ENCODE results near the gene GALNT17.

The GALNT17 gene

DNA sequence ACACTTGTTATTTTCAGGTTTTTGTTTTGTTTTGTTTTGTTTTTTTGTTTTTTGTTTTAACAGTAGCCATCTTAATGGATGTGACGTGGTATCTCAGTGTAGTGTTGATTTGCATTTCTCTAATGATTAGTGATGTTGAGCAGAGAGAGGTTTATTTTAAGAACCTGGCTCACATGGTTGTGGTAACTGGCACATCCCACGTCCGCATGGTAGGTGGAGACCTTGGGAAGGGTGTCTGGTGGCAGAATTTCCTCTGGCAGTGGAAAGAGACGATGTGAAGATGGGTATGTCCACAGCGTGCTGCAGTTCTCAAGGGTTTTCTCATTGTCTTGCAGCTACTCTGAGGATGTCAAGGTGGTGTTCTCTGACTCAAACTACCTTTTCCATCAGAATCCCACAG lies 252.2 kb downstream of the GALNT17 start:
- H3K4me3 ChIP-seq (ENCODE audit: low read depth, low read length), result no peak overlapping the region

DNA sequence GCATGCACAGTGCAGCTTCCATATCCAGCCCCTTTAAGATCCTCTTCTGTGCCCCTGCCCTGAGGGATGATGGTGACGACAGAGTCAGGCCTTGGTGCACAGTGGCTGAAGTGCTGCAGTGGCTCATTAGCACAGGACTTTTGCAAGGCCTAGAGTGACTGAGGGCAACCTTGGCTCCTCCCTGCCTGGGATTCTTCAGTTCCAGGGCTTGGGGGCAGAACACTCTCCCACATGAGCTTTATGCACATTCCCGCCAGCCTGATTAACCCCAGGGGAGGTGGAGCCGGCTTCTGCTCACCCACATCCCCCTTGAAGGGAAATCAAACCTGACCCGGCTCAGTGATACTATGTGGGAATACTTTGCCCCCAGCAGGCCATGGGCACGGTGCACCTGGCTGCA lies 253.4 kb downstream of the GALNT17 start:
- H3K4me3 ChIP-seq (ENCODE audit: low read depth, low read length), result no peak overlapping the region

GRCh38 chr7:71386152-71386785 lies 254.3 kb downstream of the GALNT17 start:
- H3K4me3 ChIP-seq (ENCODE audit: low read depth, low read length), result no peak overlapping the region

DNA sequence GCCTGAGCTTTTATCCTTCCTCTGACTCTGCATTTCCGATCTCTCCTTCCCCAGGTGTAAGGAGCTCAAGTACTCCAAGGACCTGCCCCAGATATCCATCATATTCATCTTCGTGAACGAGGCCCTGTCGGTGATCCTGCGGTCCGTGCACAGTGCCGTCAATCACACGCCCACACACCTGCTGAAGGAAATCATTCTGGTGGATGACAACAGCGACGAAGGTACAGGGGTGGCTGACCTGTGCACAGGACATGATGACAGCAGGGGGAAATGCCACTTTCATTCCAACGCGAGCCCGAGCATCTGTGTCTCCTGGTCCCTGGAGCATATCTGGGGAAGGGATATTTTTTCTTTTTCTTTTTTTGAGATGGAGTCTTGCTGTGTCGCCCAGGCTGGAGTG lies 256.2 kb downstream of the GALNT17 start:
- no peak overlapping the region for H3K4me3 ChIP-seq (ENCODE audit: low read depth, low read length)

DNA sequence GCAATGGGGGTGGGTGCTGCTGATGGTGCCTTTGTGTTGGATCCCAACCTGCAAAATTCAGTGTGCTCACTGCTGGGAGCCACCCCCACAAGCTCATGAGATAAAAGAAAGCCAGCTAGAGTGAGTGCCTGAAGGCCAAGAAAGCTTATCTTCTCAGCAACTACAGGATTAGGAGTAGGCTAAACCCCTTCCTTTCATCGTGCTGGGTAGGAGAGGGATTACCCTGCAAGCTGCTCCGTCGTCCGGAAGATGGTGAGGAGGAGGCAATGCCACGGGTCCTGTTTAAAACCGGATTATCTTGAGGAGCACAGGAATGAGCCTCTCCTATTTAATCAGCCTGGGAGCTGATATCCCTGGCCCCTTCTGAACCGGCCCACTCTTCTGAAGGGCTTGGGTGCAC lies 258.0 kb downstream of the GALNT17 start:
- H3K4me3 ChIP-seq (ENCODE audit: low read depth, low read length), result no peak overlapping the region

- no peak overlapping the region for H3K4me3 ChIP-seq (ENCODE audit: low read depth, low read length)
These were observed 261.7 kb downstream of the GALNT17 start for GRCh38 chr7:71393661-71394060.

DNA sequence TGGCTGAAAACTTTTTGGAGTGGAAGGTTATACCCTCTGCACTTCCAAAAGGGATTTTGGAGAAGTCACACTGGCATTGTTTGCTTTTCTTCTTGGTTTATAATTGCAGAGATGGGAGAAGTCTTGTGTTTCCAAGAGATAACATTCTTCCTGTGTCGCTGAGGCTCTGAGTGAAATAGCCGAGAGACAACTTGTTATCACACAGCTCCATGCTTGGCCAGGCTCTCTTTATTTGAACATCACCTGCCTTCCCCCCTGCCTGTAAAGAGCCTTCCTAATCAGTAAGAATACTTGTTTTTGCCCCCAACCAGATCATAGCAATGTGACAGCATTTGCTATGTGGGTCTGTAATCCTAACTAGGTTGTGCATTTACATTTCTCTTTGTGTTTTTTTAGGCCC lies 270.7 kb downstream of the GALNT17 start:
- no peak overlapping the region for H3K4me3 ChIP-seq (ENCODE audit: low read depth, low read length)

- no peak overlapping the region for H3K4me3 ChIP-seq (ENCODE audit: low read depth, low read length)
These were observed 271.4 kb downstream of the GALNT17 start for GRCh38 chr7:71403202-71403946.

DNA sequence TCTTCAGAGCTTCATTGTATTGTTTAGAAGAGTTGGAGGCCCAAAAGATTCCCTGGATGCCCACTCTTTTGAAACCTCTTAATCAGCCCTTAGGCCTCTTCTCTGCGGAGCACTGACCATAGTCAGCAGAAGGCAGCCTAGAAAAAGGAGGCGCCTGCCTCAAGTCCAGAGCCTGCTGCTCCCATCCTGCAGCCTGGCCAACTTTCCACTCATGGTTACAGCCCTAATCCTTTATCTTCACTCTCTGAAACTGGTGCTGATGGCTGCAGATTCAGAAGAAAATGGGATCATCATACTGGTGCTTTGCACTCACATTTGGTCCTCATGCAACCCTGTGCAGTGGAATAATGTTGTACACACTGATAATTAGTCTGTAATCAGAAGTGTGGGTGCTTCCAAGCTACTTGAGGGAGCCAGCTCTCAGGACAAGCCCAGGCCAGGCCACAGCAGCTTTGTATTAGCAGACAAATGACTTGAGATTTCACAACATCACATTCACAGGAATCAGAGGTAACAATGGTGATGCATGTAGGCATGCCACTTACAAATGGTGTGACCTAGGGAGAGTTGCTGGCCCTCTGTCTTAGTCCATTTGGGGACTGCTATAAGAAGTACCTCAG lies 272.9 kb downstream of the GALNT17 start:
- no peak overlapping the region for H3K4me3 ChIP-seq (ENCODE audit: low read depth, low read length)

DNA sequence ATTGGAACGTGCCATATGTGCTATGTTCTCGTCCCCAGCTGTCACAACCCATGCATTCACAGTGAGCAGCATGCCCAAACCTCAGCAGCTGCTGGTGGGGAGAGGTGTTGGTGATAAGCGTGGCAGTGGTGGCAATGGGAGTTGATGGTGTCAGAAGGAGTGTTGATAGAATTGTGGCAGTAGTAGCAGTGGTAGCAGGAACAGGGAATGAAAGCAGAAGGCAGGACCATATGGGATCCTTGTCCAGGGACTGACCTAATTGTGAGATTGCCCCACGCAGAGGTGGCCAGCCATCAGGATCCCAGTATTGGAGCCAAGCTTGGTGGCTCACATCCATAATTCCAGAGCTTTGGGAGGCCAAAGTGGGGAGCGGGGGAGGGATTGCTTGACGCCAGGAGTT lies 276.3 kb downstream of the GALNT17 start:
- H3K4me3 ChIP-seq (ENCODE audit: low read depth, low read length), result no peak overlapping the region

- no peak overlapping the region for H3K4me3 ChIP-seq (ENCODE audit: low read depth, low read length)
These were observed 277.7 kb downstream of the GALNT17 start for GRCh38 chr7:71409550-71410157.

DNA sequence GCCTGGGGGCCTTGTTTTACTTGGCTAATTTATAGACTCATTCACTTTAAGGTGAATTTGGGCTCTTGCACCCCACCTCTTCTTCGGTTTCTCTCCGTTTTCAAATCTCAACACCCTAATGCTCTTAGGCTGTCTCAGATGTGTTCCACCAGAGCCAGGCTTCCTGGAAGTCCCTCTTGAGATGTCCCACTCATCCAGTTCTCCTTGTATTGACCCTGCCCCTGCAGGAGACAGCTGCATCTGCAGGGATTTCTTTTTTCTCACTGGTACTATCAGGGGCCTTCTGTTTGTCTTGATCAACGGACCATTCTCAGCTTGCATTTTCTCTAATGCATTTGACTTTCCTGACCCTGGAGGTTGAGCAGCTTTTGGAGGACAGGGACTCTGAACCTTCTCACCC lies 279.5 kb downstream of the GALNT17 start:
- H3K4me3 ChIP-seq (ENCODE audit: low read depth, low read length), result no peak overlapping the region

- no peak overlapping the region for H3K4me3 ChIP-seq (ENCODE audit: low read depth, low read length)
These were observed 282.5 kb downstream of the GALNT17 start for GRCh38 chr7:71414490-71414889.

- H3K4me3 ChIP-seq (ENCODE audit: low read depth, low read length), result no peak overlapping the region
These were observed 287.8 kb downstream of the GALNT17 start for GRCh38 chr7:71419546-71420337.

- no peak overlapping the region for H3K4me3 ChIP-seq (ENCODE audit: low read depth, low read length)
These were observed 290.2 kb downstream of the GALNT17 start for GRCh38 chr7:71422104-71422503.

DNA sequence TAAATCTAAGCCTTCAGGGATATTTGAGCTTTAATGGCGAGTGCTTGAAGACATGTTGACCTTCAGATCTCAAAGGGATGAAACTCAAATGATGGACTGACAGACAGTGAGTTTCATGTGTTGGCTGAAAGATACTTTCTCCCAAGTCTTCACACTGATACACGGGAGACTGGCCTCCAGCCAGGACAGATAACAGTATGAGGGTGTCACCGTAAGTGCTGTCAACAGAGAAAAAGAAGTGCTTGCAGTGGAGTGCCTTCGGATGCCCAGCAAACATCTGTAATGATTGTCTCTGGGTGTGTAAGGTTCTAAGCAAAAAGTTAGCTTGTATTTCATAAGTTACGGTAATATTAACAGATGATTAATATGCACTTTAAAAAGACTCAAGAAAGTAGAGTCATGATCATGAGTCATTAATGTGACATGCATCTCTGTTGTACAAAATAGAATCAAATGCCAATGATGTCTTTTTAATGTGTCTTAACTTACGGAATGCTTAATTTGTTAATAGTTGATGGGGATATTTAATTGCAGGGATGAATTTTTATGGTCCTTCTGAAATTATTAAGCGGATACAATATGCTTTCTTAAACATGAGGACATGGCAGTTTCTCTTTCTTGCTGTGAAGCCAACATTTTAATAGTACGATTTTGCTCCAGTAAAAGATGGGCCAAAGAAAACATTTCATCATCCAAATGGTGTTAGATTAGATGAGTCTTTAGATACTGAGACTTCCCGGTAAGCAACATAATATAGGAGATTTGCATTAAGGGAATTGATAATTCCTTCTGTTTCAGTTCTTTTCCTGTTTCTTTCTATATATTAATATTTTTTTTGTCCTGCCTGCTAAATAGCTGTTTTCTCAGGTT lies 292.5 kb downstream of the GALNT17 start:
- H3K4me3 ChIP-seq (ENCODE audit: low read depth, low read length), result no peak overlapping the region

GRCh38 chr7:71429083-71429482 lies 297.1 kb downstream of the GALNT17 start:
- no peak overlapping the region for H3K4me3 ChIP-seq (ENCODE audit: low read depth, low read length)

DNA sequence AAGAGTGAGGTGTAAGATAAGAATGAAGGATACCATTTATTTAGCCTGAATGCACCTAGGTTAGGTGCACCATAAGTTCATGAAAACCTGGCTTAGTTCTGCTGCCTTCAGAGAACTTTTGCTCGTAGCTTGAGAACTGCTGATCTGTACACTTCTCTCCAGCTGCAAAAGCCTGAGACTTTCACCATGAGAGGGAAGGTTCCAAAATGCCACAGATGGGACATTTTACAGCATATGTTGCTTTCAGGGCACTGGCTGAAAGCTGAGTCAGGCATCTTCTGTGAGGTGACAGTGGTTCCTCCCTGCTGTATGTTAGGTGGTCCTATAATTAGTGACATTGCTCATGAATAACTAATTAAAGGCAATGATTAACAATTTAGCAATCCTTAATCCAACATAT lies 298.3 kb downstream of the GALNT17 start:
- no peak overlapping the region for H3K4me3 ChIP-seq (ENCODE audit: low read depth, low read length)

DNA sequence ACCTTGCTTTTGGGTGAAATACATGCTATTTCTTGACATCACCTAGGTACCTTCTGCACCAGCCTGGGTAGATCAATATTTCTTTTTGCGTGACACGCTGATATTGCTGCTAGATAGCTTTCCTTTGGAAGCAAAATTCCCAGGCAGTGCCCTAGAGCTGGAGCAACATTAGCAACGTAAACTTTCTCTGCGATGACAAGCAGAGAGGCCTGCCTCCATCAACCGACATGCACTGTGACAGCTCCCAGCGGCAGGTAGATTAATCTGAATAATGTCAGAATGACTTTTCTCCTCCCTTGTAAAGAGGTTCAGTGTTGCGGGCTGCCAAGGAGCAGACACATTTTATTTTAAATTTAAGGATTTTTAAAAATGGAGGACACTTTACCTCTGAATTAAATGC lies 307.4 kb downstream of the GALNT17 start:
- no peak overlapping the region for H3K4me3 ChIP-seq (ENCODE audit: low read depth, low read length)
